Brain pericyte (primary cell): Measurements from ENCODE around the gene DPP6.

ENCODE experiments used
- DNase-seq: peaks from one replicate; pipeline ENCODE4 v3.0.0-alpha.2; 2012; ENCODE audit warnings: low read depth, low spot score

The DPP6 gene

GRCh38 chr7:154858836-154859537 lies 806.8 kb downstream of the DPP6 start:
- no peak for DNase-seq

DNA sequence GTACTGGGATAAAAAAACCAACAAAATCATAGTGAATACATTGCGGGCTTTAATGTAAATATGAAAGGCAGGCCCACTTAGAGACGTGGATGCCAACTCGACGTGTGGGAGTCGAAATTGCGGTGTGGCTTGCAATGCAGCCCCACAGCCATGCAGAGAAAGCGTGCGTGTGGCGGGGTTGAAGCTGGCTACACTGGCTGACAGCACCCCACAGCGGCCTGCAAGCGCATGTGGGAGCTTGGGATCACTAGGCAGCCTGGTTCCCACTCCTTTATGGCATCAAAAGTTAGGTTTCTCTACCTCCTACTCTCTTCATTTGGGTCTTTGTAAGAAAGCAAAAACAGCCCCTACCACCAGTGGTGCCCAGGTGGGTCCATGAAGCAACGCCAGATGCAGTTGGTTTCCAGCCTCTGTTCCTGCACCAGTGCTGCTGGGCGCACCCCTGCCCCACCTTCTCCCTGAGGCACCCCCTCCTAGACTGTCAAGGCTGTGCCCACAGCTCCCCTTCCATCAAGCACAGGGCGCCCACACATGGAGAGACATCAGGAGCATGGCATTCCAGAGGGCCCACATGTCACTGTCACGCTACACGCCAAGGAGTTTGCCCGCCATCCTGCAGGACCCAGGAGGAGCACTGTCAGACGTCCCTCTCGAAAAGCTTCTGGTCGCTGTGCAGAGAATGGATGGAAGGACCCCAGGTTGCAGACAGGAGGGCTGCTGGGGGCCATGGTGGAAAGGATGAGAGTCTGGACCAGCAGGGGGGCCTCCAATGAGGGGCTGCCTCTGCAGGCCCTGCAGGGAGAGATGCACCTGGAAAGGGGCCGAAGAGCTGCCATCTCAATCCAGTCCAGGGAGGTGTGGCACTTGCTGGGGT lies 807.8 kb downstream of the DPP6 start:
- no peak for DNase-seq

DNA sequence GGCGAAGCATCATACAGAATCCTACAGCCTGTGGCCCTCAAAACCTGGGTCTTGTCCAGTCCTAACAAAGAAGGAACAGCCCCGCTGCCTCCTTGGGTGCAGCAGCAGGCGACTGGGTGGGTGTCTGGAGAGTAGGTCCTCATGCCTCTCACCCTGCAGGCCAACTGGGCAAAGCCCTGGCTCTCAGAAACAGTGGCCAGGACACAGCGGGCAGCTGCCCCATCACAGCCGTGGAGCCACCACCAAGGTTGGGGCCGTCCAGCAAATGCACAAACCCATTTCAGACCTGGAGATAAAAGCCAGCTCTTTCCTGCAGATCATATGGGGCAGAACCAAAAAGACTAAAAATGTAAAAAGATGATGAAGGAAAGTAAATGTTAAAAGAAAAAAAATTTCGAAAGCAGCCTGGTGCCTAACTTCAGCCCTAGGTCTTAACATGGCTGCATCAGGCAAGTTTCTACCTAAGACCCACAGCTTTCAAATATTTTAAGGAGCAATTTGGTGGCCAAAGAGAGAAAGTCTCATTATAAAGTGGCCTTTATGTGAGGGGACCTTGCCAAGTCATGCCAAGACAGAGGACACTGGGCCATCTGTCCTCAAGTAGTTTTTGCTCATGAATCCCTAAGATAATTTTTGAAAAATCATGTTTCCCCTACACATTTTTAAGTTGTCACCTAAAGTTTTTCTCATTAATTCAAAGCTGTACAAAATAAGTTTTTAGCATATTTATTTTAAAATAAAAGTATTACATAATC lies 808.6 kb downstream of the DPP6 start:
- no peak for DNase-seq

GRCh38 chr7:154861589-154861988 lies 809.4 kb downstream of the DPP6 start:
- no peak for DNase-seq

DNA sequence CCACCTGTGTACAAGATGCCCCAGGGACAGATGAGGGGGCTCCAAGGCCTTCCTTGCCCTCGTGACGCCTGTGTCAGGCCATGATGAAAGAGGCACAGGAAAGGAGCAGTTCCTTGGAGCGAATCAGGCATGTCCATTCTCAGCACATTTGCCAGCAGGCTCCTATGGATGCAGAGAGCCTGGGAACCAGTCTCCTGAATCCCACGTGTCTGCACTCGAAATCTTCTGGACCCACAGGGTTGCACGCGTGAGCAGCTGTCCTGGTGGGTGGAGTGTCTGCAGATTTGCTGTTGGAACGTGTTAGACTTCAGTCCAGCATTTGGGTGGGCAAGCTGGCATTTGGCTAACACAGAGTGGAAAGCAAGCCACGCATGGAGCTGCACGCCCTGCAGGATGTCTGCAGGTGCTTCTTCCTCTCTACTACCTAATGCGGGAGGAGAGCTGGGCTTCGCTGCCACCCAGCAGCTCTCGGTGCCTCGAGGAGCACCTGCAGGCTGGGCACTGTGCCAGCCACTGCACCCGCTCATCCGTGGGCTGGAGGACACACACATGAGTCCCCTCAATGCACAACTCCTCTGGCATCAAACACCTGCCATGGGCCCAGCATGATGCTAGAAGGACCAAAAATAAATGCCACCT lies 810.1 kb downstream of the DPP6 start:
- no peak for DNase-seq

DNA sequence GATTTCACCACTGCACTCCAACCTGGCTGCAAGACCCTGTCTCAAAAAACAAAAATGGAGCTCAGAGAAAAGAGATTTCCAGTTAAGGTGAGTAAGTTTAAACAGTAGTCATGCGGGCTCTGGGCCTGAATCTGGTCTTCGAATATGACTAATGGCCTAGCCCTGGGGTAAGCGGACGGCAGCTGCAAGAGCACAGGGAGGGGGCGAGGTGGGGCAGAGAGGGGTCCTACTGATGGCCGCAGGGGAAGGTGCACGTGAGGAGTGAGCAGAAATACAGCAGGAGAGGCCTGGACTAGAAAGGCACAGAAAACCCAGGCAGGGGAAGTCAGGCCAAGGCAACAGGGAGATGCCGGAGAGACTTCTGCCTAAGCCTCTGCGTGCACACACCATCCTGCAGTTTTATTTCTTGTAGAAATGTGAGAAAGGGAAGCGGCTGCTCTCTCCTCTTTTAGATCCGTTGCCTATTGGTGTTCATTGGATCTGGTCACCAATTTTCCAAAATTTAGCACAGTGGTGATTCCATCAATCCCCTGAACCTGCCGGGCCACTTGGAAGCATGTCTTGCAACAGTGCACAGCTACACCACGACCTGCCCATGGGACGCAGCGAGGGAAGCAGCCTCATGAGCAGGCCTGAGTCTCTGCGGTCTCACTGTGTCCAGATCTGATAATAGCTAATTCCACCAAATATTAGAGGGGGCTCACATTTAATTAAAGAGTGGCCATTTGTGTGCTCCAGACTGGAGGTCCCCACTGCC lies 811.7 kb downstream of the DPP6 start:
- DNase-seq = no peak

GRCh38 chr7:154864523-154864891 lies 812.3 kb downstream of the DPP6 start:
- no peak for DNase-seq

DNA sequence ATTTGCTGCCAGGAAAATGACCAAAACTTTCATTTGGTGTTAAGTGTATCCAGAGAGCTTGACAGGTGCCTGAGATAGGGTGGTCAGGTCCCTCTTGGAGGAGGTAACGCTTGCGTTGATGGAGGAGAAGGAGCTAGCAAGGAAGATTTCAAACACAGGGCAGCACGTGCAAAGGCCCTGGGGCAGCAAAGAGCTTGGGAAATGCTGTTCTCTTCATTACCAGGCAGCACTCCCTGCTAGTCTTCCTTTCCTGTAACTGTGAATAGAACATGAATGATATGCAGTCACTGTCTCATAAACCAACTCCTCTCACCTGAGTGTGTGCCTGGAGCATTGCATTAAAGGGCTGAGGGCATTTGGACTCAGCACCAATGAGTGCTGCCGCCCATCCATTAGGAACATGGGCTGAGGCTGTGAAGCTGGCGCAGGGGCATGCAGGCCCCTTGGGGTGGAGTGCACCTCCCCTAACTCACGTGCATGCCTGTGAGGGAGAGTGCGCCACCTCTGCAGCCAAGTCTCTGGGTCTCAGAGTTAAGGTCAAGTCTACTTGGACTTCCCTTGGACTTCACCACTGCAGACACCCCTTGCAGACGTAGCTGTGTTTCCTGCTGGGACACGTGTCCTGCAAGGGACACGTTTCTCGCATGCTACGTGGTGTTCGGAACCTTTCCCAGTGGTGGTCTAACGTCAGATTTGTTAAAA lies 813.9 kb downstream of the DPP6 start:
- DNase-seq = no peak

- DNase-seq = no peak
These were observed 814.9 kb downstream of the DPP6 start for GRCh38 chr7:154867068-154867467.

GRCh38 chr7:154868921-154869320 lies 816.7 kb downstream of the DPP6 start:
- DNase-seq = no peak

DNA sequence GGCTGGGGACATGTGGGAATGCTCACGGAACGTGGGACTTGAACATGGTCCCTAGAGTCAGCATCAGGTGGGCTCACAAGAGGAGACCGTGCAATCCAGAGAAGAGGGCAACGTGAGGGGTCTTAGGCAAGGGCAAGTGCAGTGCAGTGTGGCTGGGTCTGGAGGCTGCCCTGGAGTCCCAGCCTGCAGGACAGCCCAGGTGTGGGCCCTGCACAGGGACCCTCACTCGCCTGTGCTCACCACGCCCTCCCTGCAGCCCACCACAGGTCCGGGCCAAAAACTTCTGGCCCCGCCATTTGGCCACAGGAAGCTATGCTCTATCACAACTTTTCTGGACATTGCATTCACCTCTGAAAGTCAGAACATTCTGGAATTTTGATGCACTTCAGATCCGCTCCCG lies 817.2 kb downstream of the DPP6 start:
- DNase-seq = no peak

DNA sequence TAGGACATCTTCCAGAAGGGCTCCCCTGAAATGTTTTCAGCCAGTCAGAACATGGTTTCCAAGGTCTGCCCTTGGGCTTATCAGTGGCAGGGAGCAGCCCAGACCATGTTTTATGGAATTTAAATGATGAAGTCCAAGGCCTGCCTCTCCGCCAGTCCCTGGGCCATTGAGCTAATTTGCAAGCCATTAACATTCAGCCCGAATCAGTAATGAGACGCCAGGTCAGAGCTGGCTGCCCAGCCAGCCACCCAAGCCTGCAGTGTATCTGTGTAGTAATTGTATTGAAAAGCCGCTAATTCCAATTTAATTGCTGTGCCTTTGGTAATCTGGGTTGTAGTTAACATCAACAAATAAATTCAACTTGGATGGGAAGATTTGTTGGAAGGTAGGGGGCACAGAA lies 819.3 kb downstream of the DPP6 start:
- no peak for DNase-seq

- no peak for DNase-seq
These were observed 819.9 kb downstream of the DPP6 start for GRCh38 chr7:154871928-154872750.

GRCh38 chr7:154872811-154873499 lies 820.8 kb downstream of the DPP6 start:
- no peak for DNase-seq

DNA sequence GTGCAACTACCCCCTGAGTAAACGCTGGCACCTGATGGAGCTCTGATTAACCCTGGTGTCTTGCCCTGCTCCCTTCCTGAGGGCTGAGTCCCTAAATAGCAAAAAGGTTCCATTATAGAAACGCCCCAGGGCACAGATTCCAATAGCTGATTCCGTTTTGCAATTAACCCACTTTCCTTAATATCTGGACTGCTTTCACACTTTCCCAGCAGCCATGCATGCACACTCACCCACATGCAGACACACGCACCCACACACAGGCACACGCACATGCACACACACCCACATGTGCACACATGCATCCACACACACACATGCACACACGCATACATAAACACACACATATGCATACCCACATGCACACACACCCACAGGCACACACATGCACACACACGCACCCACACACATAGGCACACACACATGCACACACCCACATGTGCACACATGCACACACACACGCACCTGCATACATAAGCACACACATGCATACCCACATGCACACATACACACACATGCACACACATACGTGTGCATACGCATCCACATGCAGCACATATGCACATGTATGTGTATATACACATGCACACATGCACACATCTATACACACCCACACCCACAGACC lies 821.4 kb downstream of the DPP6 start:
- DNase-seq = no peak

DNA sequence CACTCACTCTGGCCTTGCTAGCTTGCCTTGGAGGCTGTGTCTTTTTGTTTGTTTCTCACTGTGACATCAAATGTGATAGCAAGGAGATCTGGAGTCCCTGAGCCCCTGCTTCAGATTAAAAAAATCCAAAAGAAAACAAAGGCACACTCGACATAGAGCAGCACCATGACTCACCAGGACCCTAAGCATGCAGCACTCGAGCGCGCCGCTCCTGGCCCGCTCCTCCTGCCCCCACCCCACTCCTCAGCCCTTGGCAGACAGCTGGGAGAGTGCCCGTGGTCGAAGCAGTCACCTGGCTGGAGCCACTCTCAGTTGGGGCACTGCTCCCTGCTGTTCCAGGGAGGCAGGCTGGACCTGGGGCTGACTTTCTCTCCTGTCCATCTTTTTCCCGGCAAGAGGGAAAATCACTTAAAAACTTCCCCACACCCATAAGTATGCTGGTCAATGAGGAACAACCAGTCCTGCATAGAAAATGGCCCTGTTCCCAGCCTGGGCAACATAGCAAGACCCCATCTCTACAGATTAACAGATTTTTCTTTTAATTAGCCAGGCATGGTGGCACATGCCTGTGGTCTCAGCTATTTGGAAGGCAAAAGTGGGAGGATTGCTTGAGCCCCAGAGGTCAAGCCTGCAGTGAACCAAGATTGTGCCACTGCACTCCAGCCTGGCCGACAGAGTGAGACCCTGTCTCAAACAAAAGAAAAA lies 822.4 kb downstream of the DPP6 start:
- DNase-seq = no peak

GRCh38 chr7:154875297-154875696 lies 823.1 kb downstream of the DPP6 start:
- DNase-seq = no peak

- no peak for DNase-seq
These were observed 824.3 kb downstream of the DPP6 start for GRCh38 chr7:154876516-154876915.
